GM19239 (cell line): ENCODE results near the gene CELA3A.
"Not testable (repeated sequence)": the region's sequence is repeated elsewhere in the genome, so short reads cannot be mapped to it uniquely, and the experiment has no call there.

Source experiments
- DNase-seq: peaks from one replicate; pipeline ENCODE4 v3.0.0; 2011; ENCODE audit warnings: low spot score; ENCODE audit not compliant: insufficient read length
- FAIRE-seq: peaks from 2 replicates; lab custom pipeline; 2011; peaks lifted over from hg19 to GRCh38; lab: Jason Lieb, UNC

Gene CELA3A

DNA sequence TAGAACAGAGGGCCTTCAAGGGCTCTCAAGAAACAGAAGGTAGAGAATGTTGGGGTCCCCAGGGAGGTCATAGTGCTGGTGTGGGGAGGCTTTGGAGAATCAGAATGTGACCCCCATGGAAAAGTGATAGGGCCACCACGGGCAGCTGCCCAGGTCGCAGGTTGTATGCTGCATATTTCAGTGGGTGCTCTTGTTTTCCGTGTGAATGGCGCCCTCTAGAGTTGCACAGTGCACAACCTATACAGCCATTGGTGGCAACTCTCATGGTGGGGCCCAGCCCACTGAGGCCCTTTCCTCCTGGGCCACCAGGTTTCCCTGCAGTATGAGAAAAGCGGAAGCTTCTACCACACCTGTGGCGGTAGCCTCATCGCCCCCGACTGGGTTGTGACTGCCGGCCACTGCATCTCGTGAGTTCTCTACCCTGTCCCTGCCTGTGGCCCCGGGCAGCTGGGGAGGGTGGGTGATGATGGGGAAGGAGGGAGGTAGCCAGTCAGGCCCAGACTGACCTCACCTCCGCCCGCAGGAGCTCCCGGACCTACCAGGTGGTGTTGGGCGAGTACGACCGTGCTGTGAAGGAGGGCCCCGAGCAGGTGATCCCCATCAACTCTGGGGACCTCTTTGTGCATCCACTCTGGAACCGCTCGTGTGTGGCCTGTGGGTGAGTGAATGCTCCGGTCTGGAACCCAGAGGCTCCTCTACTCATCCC is 20.8 kb upstream of the CELA3A start:
- not testable (repeated sequence) for DNase-seq, FAIRE-seq

DNA sequence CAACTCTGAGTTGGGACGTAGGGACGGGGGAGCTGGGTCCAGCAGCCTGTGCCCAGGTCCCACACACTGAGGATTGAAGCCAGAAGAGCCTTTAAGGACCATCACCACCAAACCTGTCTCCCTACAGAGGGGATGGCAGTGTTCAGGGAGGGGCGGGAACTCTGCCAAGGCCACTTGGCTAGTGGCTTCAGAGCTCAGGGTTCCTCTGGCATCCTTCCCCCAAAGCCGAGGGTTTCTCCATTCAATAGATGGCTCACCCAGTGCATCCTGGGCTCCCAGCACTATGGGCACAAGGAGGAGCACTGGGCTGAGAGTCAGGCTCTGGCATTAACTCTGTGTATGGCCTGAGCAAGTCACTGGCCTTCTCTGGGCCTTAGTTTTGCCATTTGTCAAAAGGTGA is 20.2 kb upstream of the CELA3A start:
- DNase-seq, result not testable (repeated sequence)

DNA sequence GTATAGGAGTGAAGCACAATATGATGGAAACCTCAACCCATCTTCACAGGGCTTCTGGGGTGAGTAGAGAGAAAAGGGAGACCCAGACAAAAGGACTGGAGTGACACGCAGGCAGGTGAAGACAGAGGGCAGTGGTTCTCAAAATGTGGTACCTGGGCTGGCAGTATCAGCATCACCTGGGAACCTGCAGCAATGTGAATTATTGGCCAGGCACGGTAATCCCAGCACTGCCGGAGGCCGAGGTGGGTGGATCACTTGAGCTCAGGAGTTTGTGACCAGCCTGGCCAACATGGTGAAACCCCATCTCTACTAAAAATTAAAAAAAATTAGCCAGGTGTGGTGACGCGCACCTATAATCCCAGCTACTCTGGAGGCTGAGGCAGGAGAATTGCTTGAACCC is 19.3 kb upstream of the CELA3A start:
- FAIRE-seq, DNase-seq: not testable (repeated sequence)

More for the DNA sequence above, 20.2 kb upstream of the CELA3A start:
- not testable (repeated sequence) for FAIRE-seq

DNA sequence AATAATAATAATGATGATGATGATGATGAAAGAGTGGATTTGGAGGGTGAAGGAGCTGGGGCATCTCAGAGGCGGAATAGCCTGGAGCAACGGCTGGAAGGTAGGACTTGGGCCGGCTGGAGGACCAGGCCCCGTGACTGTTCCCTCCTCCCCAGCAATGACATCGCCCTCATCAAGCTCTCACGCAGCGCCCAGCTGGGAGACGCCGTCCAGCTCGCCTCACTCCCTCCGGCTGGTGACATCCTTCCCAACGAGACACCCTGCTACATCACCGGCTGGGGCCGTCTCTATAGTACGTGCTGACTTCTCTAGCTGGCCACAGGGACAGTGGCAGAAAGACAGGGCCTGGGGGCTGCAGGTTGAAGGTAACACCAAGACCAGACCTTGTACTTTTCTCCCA is 17.9 kb upstream of the CELA3A start:
- not testable (repeated sequence) for FAIRE-seq, DNase-seq

DNA sequence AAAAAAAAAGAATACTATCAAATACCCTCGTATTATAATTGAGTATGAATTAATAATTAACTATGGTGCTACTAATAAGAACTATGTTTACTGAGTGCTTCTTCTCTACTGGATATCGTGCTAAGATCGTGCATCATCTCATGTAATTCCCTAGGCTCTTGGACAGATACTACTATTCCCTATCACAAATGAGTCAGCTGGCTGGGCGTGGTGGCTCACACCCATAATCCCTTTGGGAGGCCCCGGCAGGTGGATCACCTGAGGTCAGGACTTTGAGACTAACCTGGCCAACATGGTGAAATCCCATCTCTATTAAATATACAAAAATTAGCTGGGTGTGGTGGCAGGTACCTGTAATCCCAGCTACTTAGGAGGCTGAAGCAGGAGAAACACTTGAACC is 15.6 kb upstream of the CELA3A start:
- not testable (repeated sequence) for FAIRE-seq, DNase-seq

DNA sequence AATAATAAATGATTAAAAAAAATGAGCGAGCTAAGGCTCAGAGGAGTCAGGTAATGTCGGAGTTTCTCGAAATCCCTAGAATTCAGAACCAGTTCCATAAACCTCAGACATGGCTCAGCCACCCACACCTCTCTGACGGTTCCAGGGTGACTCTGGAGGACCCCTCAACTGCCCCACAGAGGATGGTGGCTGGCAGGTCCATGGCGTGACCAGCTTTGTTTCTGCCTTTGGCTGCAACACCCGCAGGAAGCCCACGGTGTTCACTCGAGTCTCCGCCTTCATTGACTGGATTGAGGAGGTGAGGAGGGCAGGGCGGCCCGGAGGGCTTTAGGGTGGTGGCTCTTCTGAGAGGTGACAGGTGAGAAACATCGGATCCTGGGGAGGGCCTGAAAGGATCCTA is 15.1 kb upstream of the CELA3A start:
- not testable (repeated sequence) for DNase-seq, FAIRE-seq

DNA sequence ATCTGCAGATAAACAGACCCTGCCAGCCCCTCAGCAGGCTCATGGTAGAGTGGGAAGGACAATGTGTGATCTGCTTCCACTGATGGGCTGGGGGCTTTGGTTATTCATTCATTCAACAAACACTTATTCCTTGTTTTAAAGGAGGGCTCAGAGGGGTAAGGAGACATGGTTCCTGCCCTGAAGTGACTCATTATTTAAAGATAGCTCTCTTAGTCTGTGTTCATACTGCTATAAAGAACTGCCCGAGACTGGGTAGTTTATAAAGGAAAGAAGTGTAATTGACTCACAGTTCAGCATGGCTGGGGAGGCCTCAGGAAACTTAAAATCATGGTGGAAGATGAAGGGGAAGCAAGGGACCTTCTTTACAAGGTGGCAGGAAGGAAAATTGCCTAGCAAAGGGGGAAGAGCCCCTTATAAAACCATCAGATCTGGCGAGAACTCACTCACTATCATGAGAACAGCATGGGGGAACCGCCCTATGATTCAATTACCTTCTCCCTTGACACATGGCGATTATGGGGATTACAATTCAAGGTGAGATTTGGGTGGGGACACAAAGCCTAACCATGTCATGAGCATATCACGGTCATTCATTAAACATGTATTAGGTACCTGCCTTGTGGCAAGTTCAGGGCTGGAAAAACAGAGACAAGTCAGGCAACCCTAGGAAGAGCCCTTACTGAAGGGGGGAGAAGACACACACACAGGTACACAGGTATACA is 11.6 kb upstream of the CELA3A start:
- FAIRE-seq, DNase-seq: not testable (repeated sequence)

DNA sequence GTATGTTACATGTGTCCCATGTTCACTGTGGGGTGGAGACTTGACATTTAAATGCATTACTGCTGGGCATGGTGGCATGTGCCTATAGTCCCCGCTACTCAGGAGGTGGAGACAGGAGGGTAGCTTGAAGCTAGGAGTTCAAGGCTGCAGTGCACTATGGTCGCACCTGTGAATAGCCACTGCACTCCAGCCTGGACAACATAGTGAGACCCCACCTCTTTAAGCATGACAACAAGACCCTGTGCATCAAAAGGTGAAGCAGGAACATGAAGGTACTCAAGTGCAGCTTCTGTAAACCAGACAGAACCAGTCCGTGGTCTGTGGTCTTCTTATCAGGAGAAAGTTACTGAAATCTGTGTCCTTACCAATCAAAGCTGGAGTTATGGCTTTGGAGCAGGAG is 9.3 kb upstream of the CELA3A start:
- not testable (repeated sequence) for DNase-seq, FAIRE-seq

DNA sequence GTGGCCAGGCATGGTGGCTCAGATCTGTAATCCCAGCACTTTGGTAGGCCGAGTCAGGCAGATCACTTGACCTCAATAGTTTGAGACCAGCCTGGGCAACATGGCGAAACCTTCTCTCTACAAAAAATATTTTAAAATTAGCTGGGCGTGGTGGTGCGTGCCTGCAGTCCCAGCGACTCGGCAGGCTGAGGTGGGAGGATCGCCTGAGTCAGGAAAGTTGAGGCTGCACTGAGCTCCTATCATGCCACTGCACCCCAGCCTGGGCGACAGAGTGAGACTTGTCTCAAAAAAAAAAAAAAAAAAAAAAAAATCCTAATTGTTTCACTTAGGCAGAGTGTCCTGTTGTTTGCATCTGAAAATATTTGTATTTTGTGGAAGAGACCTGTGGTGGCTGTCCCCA is 6.7 kb upstream of the CELA3A start:
- FAIRE-seq, DNase-seq: not testable (repeated sequence)

DNA sequence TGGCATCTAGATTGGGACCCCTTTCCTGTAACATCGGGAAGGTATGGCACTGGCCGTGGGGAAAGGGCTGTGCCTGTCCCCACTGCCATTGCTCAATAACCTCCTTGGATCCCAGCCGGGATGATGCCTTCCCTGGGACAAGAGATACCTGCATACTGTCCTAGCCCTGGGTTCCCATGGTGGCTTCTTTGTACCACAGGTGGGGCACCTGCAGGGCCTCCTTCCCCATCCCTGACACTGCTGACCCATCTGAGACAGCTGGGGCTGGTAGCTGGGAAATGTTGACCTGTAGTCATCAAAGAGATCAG is 4.8 kb upstream of the CELA3A start:
- not testable (repeated sequence) for FAIRE-seq, DNase-seq

DNA sequence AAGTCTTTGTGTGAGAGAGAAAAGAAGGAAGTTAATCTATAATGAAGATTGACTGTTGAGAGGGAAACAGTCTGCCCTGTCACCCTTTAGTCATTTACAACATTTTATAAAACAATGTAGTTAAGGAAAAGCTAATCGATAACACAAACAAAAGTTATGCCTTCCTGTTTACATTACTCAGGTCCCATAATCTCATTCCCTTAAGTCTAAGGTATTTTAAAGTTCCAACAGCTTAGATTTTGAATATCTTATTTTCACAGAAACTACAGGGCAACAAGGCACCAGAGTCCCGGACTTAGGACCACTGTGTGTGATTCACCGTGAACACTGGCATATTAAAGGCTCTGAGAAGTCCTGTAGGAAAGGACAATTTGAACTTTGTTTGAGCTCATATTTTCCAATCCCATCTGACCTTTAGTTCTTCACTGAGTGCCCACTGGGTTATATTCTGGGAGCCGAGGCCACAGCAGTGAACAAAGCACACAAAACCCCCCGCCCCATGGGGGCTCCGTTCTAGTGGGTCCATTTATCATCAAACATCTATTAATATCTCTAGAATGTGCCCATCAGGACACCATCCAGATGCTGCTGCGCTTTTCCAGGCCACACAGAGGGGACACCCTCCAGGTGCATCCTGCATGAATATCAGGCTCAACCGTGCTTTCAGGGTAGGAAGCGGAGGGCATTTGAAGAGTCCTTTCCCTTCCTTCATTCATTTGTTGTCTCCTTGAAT is 3.4 kb upstream of the CELA3A start:
- FAIRE-seq, DNase-seq: not testable (repeated sequence)

DNA sequence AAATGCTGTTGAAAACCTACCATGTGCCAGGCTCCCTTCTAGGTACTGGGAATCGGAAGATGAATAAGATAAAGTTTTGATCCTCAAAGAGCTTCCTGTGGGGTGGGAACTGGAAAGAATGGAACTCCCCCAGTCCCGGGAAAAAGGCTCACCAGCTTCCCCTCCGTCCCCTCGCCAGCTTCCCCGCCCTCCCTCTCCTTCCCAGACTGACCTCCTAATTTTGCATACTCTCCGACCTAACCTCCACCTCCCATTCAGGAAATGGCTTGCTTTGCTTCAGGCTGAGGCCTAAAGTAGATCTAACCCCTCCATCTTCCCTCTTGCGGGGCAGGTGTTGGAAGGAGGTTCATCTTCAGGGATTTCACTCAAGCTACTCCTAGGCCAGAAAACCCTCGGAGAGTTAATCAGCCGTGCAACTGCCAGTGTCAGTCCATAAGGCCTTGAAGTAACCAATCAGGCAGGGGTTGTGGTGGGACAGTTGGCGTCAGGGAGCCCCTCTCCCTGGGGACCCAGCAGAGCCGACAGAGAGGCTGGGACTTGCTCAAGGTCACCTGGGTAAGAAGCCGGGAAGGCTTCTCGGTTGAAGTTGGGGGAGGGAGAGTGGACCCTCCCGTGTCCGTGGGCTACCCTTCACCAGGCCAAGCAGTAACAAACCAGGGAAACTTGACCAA is 2.7 kb upstream of the CELA3A start:
- DNase-seq, FAIRE-seq: not testable (repeated sequence)

DNA sequence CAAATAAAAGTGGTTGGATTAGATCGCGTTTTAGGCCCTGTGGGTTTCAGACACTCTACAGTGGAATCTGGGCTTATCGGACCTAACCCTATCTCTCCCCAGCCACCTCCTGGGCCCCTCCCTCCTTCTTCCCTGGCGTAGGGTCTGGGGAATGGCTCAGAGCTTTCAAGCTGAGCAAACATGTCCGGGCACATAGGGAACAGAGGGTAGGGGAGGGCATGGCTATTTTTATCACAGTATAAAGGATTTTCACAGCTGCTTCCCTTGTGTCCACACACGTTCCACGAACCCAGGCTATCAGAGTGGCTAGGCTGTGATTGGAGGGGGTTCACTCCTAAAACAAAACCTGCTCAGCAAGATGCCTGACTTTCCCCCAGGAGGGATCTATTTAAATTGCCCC is 1.8 kb upstream of the CELA3A start:
- DNase-seq, FAIRE-seq: not testable (repeated sequence)

DNA sequence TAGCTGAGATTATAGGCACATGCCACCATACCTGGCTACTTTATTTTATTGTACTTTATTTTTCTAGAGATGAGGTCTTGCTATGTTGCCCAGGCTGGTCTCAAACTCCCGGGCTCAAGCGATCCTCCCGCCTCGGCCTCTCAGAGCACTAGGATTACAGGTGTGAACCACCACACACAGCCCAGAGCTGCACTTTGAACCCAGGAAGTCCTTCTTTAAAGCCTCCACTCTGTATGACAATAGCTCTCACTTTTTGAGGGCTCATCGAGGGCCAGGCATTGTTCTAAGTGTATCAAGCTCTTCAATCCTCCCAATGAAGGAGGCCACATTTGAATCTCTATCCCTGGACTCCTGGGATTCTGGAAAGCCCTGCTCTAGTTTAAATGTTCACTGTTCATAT is 1.0 kb downstream of the CELA3A start:
- not testable (repeated sequence) for DNase-seq, FAIRE-seq

DNA sequence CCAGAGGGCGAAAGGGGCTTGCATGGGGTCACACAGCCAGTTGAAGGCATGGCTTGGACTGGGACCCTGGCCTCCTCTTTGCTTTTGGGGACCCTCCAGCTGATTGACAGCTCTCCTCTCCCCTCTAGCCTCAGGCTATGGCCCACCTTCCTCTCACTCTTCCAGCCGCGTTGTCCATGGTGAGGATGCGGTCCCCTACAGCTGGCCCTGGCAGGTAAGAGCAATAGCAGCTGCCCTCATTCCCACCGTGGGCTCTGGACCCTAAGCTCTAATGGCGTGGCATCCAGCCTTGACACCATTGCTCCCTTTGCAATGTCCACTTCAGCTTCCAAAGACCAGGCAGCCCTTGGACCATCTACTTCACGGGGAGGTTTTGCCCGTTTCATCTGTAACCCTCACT is 1.4 kb downstream of the CELA3A start:
- not testable (repeated sequence) for FAIRE-seq, DNase-seq

DNA sequence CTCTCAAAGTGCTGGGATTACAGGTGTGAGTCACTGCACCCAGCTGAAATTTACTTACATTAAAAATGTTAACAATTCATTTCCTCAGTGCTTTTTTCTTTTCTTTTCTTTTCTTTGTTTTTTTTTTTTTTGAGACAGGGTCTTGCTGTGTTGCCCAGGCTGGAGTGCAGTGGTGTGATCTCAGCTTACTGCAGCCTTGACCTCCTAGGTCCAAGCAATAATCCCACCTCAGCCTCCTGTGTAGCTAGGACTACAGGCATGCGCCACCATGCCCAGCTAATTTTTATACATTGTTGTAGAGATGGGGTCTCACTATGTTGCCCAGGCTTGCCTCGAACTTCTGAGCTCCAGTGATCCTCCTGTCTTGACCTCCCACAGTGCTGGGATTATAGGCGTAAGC is 2.5 kb downstream of the CELA3A start:
- FAIRE-seq, result not testable (repeated sequence)

DNA sequence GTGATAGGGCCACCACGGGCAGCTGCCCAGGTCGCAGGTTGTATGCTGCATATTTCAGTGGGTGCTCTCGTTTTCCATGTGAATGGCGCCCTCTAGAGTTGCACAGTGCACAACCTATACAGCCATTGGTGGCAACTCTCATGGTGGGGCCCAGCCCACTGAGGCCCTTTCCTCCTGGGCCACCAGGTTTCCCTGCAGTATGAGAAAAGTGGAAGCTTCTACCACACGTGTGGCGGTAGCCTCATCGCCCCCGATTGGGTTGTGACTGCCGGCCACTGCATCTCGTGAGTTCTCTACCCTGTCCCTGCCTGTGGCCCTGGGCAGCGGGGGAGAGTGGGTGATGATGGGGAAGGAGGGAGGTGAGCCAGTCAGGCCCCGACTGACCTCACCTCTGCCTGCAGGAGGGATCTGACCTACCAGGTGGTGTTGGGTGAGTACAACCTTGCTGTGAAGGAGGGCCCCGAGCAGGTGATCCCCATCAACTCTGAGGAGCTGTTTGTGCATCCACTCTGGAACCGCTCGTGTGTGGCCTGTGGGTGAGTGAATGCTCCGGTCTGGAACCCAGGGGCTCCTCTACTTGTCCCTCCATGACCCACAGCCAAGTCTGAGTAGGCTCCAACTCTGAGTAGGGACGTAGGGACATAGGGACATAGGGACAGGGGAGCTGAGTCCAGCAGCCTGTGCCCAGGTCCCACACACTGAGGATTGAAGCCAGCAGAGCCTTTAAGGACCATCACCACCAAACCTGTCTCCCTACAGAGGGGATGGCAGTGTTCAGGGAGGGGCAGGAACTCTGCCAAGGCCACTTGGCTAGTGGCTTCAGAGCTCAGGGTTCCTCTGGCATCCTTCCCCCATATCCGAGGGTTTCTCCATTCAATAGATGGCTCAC is 4.0 kb downstream of the CELA3A start:
- FAIRE-seq, DNase-seq: not testable (repeated sequence)

More for the DNA sequence above, 2.5 kb downstream of the CELA3A start:
- DNase-seq, result not testable (repeated sequence)

DNA sequence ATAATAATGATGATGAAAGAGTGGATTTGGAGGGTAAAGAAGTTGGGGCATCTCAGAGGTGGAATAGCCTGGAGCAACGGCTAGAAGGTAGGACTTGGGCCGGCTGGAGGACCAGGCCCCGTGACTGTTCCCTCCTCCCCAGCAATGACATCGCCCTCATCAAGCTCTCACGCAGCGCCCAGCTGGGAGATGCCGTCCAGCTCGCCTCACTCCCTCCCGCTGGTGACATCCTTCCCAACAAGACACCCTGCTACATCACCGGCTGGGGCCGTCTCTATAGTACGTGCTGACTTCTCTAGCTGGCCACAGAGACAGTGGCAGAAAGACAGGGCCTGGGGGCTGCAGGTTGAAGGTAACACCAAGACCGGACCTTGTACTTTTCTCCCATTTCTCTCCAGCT is 5.3 kb downstream of the CELA3A start:
- FAIRE-seq, DNase-seq: not testable (repeated sequence)

DNA sequence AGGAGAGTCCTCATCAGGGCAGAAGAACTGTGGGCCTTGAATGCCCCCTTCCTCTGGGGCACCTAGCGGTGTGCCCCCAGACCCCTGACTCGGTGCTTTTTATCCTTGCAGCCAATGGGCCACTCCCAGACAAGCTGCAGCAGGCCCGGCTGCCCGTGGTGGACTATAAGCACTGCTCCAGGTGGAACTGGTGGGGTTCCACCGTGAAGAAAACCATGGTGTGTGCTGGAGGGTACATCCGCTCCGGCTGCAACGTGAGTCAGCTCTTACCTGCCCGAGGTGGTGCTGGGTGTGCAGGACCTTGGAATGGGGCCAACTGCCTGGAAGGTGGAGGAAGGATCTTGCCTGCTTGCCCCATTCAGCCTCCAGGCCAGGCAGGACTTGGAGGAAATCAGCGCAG is 5.8 kb downstream of the CELA3A start:
- DNase-seq, FAIRE-seq: not testable (repeated sequence)
